Bone marrow (tissue), 2 donors: ENCODE data around the gene APBB2.

ENCODE experiments used
- DNase-seq, 2 donors: peaks; one replicate each; lab custom pipeline; 2025; lab: John Stamatoyannopoulos, UW

APBB2 gene

GRCh38 chr4:41134581-41134980 is 79.8 kb downstream of the APBB2 start:
- no peak for DNase-seq

GRCh38 chr4:41133454-41134018 is 80.8 kb downstream of the APBB2 start:
- DNase-seq, result no peak

- no peak for DNase-seq
These were observed 82.2 kb downstream of the APBB2 start for GRCh38 chr4:41132055-41132683.

GRCh38 chr4:41129936-41130440 is 84.4 kb downstream of the APBB2 start:
- DNase-seq, result no peak

GRCh38 chr4:41129128-41129754 is 85.1 kb downstream of the APBB2 start:
- DNase-seq, result no peak

GRCh38 chr4:41125558-41126311 is 88.6 kb downstream of the APBB2 start:
- no peak for DNase-seq

- DNase-seq, result no peak
These were observed 89.3 kb downstream of the APBB2 start for GRCh38 chr4:41124916-41125548.

GRCh38 chr4:41122775-41123174 is 91.6 kb downstream of the APBB2 start:
- no peak for DNase-seq

GRCh38 chr4:41122309-41122708 is 92.0 kb downstream of the APBB2 start:
- no peak for DNase-seq

GRCh38 chr4:41121906-41122305 is 92.4 kb downstream of the APBB2 start:
- DNase-seq, result no peak

- no peak for DNase-seq
These were observed 93.8 kb downstream of the APBB2 start for GRCh38 chr4:41120297-41121217.

- no peak for DNase-seq
These were observed 94.5 kb downstream of the APBB2 start for GRCh38 chr4:41119867-41120295.

- no peak for DNase-seq
These were observed 102.6 kb downstream of the APBB2 start for GRCh38 chr4:41111791-41112190.

- no peak for DNase-seq
These were observed 104.3 kb downstream of the APBB2 start for GRCh38 chr4:41110050-41110449.

- DNase-seq, result no peak
These were observed 105.9 kb downstream of the APBB2 start for GRCh38 chr4:41108481-41108880.

- DNase-seq, result no peak
These were observed 107.5 kb downstream of the APBB2 start for GRCh38 chr4:41106694-41107419.

GRCh38 chr4:41106081-41106480 is 108.3 kb downstream of the APBB2 start:
- no peak for DNase-seq

GRCh38 chr4:41104155-41104554 is 110.2 kb downstream of the APBB2 start:
- no peak for DNase-seq

GRCh38 chr4:41103657-41104056 is 110.7 kb downstream of the APBB2 start:
- DNase-seq, result no peak

GRCh38 chr4:41102414-41103092 is 111.8 kb downstream of the APBB2 start:
- DNase-seq, result no peak
